ENCODE measurements around the gene TEN1.
A peak's percentile ranks its signal among the peaks of the same experiment; 100 is the strongest.
"Not testable (repeated sequence)": the region's sequence is repeated elsewhere in the genome, so short reads cannot be mapped to it uniquely, and the experiment has no call there.

The TEN1 gene

GRCh38 chr17:75978938-75979704 is at the start of gene TEN1, which contains the start of gene ACOX1:
Gene TEN1 (plus strand): TSS chr17:75979240. CDS start chr17:75986193, 6,953 bp downstream.
Gene ACOX1 (minus strand): TSS chr17:75979166. CDS start chr17:75979073, 93 bp downstream.
- DNase-seq, result peak; percentile 95

- no peak for DNase-seq
Measured at GRCh38 chr17:75931062-75931461, 48.0 kb upstream of the TEN1 start.

DNA sequence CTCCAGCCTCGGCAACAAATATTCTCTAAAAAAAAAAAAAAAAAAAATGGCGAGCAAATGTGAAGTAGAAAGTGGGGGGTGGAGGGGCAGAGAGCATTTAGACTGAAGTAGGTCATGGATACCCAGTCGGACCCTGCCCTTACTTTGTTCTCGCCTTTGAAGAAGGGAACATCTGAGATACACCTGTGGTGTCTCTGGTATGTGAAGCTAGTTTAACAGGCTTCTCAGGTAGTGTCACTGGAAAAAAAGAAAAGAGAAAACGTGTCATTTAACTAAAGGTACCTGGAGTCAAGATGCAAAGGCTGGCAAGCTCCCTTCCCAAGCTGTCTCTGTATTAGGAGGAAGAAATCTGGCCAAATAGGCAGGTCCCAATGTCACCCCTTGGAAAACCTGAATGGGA is 46.2 kb upstream of the TEN1 start:
- DNase-seq, result no peak

DNA sequence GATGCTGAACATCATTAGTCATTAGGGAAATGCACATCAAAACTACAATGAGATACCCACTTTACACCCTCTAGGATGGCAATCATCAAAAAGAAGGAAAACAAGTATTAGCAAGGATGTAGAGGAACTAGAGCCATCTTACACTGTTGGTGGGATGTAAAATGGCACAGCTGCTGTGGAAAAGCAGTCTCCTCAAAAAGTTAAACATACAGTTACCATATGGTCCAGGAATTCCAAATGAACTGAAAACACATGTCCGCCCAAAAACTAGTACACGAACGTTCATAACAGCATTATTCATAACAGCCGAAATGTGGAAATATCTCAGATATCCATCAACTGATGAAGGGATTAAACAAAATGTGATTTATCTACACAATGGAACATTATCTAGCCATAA is 45.2 kb upstream of the TEN1 start:
- DNase-seq, result no peak

DNA sequence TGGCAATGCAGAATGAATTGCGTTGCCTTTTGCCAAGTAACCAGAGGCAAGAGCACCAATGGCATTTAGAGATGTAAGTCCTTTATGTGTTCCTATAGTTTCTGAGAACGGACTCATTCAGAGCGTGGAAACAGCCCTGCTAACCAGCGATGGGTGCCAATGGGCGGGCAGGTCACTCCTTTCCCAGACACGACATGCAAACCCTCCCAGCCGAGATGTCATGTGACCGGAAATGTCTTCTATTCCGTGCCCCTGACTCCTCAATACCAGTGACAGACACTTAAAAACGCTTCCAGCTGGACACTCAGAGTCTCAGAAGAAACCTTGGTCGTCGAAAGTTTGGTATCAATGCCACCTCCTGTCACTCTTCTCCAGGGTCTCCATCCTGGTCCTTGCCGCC is 41.4 kb upstream of the TEN1 start:
- no peak for DNase-seq

- peak; percentile 91 for DNase-seq
Measured at GRCh38 chr17:75940727-75941441, 38.2 kb upstream of the TEN1 start, which contains the start of gene FBF1. Gene FBF1 (minus strand): TSS chr17:75941042. CDS start chr17:75938149, 2,893 bp downstream.

DNA sequence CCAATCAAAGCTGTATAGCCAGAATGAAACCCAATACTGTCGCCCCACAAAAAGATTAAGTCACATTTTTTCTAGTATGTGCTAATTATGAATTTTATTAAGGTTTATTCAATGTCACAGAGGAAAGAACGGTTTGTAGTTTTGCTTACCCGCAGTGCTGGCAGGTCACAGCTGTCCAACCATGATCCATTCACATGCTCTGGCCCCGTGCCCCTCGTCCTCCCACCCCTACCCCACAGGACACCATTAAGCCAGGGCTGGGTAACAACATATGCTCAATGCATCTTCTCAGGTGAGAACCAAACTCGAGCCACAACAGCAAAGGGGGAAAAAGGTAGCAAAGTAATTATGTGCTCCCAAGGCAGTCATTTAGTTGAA is 37.6 kb upstream of the TEN1 start:
- DNase-seq, result no peak

GRCh38 chr17:75942473-75942872 is 36.6 kb upstream of the TEN1 start:
- no peak for DNase-seq

GRCh38 chr17:75943491-75943890 is 35.5 kb upstream of the TEN1 start:
- DNase-seq, result no peak

DNA sequence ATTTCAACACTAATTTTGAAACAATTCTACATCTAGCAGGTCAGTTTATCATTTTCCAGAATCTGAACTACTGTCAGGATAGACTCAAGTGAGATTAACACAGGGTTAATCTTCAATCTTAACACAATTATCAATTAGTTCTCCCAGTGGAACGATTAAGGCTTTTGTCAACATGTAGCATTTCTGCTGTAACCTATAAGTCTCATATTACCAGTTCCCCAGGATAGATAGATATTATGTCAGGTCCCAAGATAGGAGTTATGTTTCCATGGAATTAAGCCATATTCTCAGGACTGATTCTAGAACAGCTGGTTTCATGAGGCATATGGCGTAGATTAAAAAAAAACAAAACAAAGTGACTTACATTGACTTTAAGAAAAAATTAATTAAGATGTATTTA is 33.8 kb upstream of the TEN1 start:
- no peak for DNase-seq

- DNase-seq, result no peak
Measured at GRCh38 chr17:75950421-75950820, 28.6 kb upstream of the TEN1 start.

GRCh38 chr17:75950855-75951554 is 28.0 kb upstream of the TEN1 start:
- DNase-seq, result no peak

DNA sequence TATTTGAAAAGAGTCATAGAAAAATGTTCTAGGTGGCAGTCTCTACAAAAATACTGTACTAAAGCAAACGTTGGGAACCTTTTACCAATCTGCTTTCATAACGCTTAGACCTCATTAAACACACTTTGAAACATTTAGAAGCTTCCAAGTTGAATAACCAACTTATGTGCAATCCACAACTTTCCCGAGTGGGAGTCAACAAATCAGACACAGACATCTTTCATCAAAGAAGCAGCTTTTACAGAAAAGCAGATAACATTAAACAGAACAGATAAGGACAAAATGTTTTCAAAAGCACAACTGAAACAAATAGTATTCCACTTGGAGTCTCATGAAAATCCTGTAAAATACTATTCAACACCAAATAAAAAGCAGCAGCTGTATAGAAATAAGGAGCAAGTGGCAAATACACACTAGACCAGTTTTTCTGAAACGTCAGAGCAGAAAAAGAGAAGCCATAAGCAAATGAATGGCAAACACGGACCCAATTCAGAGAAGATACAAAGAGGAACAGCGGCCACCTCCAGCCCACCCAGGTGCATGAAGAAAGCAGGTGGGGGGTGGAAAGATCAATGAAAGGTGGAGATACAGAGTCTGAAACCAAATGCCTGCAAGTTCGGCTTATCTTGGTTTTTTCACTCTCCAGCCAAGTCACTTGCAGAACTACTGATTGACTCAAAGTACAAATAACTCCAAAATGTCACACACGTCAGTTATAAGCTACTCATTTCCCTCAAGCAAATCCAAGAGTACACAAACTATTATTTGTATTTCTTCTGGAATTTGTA is 19.8 kb upstream of the TEN1 start:
- no peak for DNase-seq

GRCh38 chr17:75959839-75960511 is 19.1 kb upstream of the TEN1 start:
- DNase-seq, result no peak

DNA sequence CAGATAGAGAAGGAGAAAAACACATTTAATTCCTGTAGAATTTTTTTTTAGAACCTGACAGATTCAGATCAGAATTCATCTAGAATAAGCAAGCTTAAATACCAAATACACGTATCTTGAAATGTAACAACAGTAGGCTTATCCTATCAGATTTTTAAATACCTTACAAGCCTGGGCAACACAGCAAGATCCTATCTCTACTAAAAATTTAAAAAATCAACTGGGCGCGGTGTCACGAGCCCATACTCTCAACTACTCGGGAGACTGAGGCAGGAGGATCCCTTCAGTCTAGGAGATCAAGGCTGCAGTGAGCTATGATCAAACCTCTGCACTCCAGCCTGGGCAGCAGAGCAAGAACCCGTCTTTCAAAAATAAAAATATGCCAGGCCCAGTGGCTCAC is 13.6 kb upstream of the TEN1 start:
- DNase-seq, result no peak

- DNase-seq, result not testable (repeated sequence)
Measured at GRCh38 chr17:75969044-75969443, 10.0 kb upstream of the TEN1 start.

DNA sequence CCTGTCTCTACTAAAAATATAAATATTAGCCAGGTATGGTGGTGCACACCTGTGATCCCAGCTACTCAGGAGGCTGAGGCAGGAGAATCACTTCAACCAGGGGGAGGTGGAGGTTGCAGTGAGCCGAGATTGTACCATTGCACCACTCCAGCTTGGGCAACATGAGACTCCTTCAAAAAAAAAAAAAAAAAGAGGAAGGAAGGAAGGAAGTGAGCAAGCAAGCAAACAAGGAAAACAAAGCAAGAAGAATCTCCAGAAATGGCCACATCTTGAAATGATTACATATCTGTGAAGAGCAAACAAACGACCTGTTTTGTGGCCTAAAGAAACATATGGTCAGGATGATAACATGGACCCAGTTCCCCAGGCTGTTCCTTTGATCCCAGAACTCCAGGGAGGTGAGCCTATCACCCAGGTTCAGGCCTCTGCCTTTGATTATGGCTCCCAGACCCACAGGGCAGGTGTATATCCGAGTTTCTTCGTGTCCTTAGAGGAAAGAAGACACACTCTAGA is 9.0 kb upstream of the TEN1 start:
- no peak for DNase-seq

- no peak for DNase-seq
Measured at GRCh38 chr17:75970626-75971025, 8.4 kb upstream of the TEN1 start.

- DNase-seq, result not testable (repeated sequence)
Measured at GRCh38 chr17:75975187-75975586, 3.9 kb upstream of the TEN1 start.

DNA sequence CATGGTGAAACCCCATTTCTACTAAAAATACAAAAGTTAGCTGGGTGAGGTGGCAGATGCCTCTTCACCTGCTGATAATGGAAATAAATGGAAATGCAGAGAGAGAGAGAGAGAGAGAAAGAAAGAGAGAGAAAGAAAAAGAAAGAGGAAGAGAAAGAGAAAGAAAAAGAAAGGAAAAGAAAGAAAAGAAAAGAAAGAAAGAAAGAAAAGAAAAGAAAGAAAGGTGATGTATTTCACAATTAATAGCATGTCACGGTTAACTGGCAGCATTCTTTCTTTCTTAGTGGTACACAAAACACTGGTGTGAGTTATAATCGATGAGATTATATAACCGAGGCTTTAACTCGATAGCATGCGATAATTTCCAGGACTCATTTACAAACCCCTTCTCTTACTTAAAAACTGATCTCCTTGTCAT is 3.3 kb upstream of the TEN1 start:
- no peak for DNase-seq

GRCh38 chr17:75976175-75976848 is 2.7 kb upstream of the TEN1 start:
- DNase-seq, result no peak
